ENCODE measurements around the gene CLASP2.
"Not testable (repeated sequence)": the region's sequence is repeated elsewhere in the genome, so short reads cannot be mapped to it uniquely, and the experiment has no call there.

CLASP2 gene

GRCh38 chr3:33687406-33688010, 30.5 kb downstream of the CLASP2 start:
- peak; percentile 30 for DNase-seq

DNA sequence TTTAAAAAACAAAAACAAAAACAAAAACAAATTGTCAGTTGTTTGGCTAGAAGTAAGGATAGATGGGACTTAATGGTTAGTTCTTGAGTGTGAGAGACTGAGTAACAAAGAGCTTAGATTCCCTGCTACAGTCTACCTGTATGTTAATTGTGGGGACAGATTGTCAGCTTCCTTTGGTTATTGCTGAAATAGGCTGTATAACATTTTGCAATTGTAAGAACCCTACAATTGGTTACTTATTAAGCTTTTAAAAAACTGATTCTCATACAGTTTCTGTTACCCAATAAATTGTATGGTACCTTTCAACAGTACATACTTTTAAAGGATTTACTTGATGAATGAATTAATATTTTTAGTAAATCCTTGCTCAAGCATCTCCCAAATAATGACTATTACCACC, 35.3 kb downstream of the CLASP2 start:
- no peak for DNase-seq

DNA sequence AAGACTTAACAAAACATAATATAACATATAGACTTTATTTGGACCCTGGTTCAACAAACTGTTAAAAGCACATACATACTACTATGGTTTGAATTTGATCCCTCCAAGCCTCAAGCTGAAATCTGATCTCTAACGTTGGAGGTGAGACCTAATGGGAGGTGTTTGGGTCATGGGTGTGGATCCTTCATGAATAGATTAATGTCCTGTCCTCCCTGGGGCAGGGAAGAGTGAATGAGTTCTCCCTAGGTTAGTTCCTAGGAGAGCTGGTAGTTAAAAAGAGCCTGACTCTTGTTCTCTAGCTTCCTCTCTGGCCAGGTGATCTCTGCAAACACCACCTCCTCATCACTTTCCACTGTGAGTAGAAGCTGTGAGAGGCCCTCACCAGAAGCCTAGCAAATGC, 36.4 kb downstream of the CLASP2 start:
- DNase-seq, result no peak

DNA sequence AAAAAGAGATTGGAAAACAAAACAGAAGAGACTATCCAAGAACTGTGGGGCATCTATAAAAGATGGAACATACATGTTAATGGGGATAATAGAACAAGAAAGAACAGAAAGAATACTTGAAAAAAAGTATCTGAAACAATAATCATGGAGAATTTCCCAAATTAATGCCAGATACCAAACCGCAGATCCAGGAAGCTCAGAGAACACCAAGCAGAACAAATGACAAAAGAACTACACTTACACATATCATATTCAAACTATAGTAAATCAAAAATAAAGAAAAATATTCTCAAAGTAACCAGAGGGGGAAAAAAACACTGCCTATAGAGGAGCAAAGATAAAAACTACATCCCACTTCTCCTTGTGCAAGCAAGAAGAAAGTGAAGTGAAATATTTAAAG, 40.0 kb downstream of the CLASP2 start:
- no peak for DNase-seq

DNA sequence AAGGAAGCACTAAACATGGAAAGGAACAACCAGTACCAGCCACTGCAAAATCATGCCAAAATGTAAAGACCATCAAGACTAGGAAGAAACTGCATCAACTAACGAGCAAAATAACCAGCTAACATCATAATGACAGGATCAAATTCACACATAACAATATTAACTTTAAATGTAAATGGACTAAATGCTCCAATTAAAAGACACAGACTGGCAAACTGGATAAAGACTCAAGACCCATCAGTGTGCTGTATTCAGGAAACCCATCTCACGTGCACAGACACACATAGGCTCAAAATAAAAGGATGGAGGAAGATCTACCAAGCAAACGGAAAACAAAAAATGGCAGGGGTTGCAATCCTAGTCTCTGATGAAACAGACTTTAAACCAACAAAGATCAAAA, 44.6 kb downstream of the CLASP2 start:
- DNase-seq, result not testable (repeated sequence)

- DNase-seq, result no peak
Observed at GRCh38 chr3:33668618-33669017, 49.4 kb downstream of the CLASP2 start.

GRCh38 chr3:33665294-33665693, 52.8 kb downstream of the CLASP2 start:
- no peak for DNase-seq

- DNase-seq, result peak; percentile 83
Observed at GRCh38 chr3:33664195-33664594, 53.9 kb downstream of the CLASP2 start.

- no peak for DNase-seq
Observed at GRCh38 chr3:33663042-33663441, 55.0 kb downstream of the CLASP2 start.

DNA sequence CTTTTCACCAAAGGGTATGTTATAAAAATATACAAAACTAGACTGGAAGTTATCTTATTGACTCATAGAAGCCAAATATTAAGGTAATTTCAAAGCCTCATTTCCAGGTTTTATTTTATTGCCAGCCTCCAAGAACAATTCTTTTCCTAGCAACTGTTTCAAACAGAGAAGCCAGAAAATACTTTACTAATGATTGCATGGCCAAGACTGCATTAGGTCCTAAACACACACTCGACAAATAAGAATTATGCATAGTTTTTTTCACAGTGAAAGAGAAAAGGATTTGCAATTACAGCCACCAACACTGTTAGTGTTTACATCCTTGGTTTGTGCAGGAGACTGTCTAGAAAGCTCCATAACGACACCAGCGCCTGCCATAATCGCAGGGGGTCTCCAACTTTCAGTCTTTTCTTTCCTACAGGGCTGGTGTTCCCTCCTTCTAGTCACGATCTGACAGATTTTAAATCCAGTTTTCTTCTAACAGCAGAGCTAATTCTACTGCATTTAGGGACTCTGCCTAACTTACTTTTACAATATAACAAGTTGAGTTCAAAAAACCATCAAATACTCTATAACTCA, 58.1 kb downstream of the CLASP2 start:
- DNase-seq, result no peak

GRCh38 chr3:33658991-33659848, 58.8 kb downstream of the CLASP2 start:
- DNase-seq, result peak; percentile 64

- DNase-seq, result no peak
Observed at GRCh38 chr3:33658621-33658990, 59.4 kb downstream of the CLASP2 start.

GRCh38 chr3:33658039-33658438, 60.0 kb downstream of the CLASP2 start:
- no peak for DNase-seq

DNA sequence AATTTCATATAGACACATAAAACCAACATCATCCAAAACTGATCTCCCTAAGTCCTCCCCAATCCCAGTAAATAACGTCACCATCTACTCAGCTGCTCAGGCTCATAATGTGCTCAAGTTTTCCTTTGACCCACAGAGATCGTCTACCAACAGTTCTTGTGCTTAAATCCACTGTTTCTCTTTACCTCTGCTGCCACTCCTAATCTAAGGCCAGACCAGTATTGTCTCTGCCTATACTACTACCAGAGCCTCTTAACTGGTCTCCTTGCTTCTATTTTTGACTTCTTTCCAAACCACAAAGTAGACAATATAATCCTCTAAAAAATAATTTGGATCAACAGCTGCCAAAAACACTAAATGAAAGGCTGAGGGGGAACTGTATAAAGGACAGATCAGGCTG, 65.3 kb downstream of the CLASP2 start:
- no peak for DNase-seq

DNA sequence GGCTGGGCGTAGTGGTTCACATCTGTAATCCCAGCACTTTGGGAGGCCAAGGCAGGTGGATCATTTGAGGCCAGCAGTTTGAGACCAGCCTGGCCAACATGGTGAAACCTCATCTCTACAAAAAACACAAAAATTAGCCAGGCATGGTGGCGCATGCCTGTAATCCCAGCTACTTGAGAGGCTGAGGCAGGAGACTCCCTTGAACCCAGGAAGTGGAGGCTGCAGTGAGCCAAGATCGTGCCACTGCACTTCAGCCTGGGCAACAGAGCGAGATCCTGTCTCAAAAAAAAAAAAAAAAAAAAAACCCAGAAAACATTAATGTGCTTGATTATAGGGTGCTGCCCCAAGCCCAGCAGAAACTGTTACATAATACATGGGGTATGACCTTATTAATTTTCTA, 67.0 kb downstream of the CLASP2 start:
- not testable (repeated sequence) for DNase-seq

- DNase-seq, result no peak
Observed at GRCh38 chr3:33650495-33650894, 67.6 kb downstream of the CLASP2 start.

DNA sequence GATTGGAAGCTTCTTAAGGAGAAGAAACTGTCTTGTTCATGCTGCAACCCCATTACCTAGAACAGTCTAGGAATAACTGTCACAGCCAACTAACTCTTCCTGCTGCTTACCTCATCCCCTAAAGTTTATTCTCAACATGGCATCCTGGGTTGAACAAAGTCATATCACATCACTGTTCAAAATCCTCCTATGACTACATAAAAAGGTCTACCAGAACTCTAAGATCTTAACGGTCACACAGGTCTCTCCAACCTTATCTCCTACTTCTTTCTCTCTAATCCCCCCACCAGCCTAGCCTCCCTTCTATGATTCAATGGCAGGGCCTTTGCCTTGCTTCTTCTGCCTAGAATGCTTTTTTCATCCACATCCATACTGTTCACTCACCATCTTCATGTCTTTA, 69.3 kb downstream of the CLASP2 start:
- no peak for DNase-seq

DNA sequence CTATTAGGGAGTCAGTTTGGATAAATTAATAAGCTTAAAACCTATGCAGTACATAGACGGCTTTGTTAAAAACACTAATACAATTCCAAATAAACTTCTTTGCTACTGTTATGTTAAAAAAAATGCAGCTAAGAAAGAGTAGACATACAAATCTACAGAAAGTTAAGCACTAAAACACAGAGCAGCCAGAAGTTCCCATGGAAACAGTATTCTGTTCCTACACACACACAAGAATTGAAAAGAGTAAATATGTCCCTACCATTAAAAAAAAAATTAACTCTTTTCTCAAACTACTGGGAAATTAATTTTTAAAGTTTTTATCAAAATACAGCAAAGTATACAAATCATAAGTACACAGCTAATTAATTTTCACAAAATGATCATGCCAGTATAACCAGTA, 71.6 kb downstream of the CLASP2 start:
- DNase-seq, result no peak

GRCh38 chr3:33645060-33645647, 72.9 kb downstream of the CLASP2 start:
- peak; percentile 39 for DNase-seq

GRCh38 chr3:33644582-33644981, 73.5 kb downstream of the CLASP2 start:
- no peak for DNase-seq

DNA sequence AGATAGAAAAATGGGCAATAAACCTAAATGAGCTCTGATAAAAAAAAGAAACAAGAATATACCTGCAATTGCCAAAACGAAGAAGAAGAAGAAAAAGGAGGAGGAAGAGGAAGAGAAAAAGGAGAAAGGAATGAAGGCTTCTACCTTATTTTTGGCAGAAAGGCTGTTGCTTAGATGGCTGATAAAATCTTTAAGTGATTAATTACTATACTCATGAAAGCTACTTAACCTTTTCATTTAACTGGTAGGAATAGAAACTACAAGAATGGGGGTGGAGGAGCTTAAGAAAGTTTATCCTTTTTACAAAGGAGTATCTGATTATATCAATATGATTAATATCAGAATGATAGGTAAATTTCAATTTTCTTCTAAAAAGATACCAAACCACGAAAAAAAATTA, 75.2 kb downstream of the CLASP2 start:
- no peak for DNase-seq

- no peak for DNase-seq
Observed at GRCh38 chr3:33639889-33640288, 78.2 kb downstream of the CLASP2 start.

- no peak for DNase-seq
Observed at GRCh38 chr3:33637482-33637881, 80.6 kb downstream of the CLASP2 start.
